ENCODE measurements around the gene GHR.

Gene GHR

GRCh38 chr5:42518595-42519221, 95.5 kb downstream of the GHR start:
- no peak for DNase-seq

DNA sequence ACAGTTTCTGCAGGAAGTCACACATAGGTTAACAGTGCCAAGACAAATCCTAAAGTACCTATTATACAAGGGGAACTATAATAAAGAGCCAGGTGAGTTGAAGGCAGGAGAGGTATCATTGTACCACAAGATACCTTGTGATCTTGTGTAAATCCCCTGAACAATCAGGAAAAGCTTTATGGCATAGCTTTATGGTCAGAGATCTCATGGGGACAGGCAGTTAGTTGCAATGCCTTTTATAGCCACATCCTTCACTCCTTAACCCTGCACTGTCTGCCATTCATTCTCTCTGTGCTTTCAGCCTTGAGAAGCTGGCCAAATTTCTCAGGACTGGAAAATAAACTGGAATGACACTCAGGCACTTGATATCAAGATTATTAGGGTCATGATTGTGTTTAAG, 97.0 kb downstream of the GHR start:
- DNase-seq: no peak

DNA sequence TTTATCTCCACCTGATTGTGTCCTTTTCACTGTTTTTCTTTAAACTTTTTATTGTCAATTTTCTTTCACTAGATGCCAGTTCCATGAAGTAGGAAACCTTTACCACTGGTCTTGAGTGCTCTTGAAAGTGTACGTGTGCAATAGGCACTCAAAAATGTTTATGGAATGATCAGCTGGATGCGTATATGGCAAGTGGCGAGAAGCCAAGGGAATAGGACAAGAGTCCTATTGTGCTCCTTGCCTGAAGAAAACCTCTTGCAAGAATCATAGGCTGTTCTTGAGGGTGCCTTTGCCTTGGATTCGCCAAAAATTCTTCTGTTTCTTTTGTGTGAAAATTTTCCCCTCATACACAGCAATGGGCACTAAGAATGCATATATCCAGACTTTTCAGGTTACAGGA, 97.7 kb downstream of the GHR start:
- no peak for DNase-seq

GRCh38 chr5:42521406-42521805, 98.2 kb downstream of the GHR start:
- DNase-seq: no peak

GRCh38 chr5:42522783-42523182, 99.5 kb downstream of the GHR start:
- DNase-seq: no peak

- DNase-seq: no peak
Observed at GRCh38 chr5:42526179-42526578, 102.9 kb downstream of the GHR start.

GRCh38 chr5:42531611-42532010, 108.4 kb downstream of the GHR start:
- DNase-seq: no peak

DNA sequence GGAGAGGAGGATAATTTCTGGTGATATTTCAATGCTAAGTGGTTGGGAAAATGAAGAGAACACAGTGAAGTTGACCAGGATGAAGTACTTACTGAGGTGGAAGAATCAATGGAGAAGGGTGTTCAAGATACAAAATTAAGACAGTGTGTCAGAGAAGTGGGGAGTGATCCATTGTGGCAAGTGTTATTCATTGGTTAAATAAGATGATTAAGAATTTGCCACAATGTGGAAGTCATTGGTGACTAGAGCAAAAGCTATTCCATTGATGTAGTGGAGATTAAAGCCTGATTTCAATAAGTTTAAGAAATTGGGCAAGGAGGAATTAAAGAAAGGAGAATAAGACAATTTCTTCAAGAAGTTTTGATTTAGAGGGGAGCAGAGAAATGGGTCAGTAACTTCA, 118.9 kb downstream of the GHR start:
- DNase-seq: no peak

DNA sequence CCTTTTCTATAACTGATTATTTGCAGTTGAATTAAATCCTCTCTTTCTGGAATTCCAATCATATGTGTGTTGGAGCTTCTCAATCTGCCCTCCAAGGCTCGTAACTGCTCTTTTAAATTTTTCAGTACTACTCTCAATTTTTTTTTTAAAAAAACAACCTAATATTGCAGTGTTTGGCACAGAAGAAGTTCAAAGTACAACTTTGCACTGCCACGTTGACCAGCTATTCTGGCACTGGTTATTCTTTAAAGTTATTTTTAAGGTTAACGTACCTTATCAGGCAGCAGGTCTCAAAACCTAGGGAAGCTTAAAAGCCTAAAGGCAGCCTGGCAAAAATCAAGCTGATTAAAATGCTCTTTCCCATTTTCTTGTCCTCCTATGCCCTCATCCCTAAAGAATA, 120.5 kb downstream of the GHR start:
- DNase-seq: no peak

- no peak for DNase-seq
Observed at GRCh38 chr5:42545038-42545437, 121.8 kb downstream of the GHR start.

DNA sequence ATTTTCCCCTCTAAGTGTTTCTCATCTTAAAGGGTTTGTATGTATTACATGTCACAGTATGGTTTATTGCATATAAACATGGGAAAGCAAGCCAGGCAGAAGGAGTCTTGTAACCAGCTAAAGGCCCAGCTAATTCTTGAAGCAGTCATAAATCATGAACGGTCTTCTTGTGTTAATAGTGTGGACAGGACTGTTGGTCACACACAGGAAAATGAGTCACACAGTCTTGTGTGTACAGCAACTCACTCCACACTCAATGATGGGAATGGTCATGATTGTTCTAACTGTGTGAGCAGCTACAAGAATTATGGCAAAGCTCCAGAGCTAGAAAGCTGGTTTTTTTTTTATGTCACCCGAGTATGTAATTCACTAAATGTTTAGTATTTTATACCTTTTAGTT, 123.9 kb downstream of the GHR start:
- DNase-seq: no peak

- no peak for DNase-seq
Observed at GRCh38 chr5:42547894-42548293, 124.7 kb downstream of the GHR start.

DNA sequence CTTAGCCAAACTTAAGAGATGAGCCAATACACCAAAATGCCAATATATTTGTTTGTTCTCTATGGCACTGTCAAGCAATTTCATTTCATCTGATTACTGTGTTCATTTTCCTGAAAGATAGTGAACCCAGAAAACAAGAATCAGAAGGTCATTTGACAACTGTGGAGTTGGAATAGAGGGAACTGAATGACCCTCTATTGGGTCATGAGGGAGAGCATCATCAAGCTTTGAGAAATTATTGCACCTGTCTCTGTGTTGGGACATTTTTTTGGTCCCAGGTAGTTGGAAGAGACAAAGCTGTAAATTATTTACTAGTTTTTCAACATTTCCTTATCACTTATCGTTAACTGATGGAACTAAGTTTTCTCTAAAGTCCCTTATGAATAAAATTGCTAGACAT, 129.4 kb downstream of the GHR start:
- no peak for DNase-seq

- DNase-seq: no peak
Observed at GRCh38 chr5:42553461-42553860, 130.2 kb downstream of the GHR start.

DNA sequence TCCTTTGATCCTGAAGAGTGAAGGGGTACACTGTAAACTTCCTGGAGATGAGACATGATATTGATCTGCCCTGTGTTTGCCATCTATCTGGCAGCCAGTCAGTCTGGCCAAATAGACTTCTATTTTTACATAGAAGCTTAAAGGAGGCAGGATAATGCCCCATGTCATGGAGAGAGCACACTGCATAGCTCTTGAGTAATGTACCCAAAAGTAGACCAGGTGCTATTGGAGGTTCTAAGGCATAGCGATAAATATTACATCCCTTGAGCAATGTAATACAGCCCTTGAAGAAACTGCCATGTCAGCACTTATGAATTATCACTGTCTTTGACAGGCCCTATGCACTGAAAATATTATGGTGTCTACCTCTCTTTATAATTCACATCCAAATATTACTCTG, 131.8 kb downstream of the GHR start:
- no peak for DNase-seq

DNA sequence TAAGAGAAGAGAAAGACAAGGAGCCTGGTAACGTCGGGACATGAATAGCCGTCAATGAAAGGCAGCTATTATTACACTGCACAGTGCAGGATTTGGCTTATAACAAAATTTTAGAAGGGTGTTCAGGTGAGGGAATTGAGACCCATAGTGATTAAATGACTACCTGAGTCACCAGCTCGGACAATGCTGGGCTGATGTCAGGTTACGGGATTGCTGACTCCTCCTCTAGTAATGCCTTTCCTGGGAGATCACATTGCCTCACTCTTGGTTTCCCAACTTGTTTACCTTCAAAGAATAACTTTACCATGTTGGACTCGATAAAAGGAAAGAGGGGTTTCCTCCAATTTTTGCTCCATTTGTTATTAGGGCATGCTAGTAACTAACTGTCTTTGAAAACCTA, 132.6 kb downstream of the GHR start:
- DNase-seq: no peak

GRCh38 chr5:42557689-42558088, 134.4 kb downstream of the GHR start:
- DNase-seq: no peak

DNA sequence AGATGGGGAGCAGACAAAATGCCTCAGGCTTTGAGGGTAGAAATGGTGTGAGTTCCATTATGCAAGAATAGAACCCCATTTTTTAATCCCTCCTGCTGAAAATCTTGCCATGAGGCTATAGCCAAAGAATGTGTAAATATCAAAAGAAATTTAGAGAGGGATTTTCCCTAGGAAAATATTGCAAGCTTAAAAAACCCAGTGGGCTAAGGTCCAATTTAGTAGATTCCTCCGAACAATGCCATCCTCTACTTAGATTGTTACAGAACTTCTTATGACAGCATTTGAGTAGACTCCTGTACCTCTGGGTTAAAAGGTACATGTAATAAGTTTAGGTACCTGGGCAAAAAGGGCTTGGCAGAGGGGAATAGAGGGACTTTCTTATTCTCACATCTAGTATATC, 138.4 kb downstream of the GHR start:
- no peak for DNase-seq

GRCh38 chr5:42564689-42565356, 141.6 kb downstream of the GHR start:
- no peak for DNase-seq

DNA sequence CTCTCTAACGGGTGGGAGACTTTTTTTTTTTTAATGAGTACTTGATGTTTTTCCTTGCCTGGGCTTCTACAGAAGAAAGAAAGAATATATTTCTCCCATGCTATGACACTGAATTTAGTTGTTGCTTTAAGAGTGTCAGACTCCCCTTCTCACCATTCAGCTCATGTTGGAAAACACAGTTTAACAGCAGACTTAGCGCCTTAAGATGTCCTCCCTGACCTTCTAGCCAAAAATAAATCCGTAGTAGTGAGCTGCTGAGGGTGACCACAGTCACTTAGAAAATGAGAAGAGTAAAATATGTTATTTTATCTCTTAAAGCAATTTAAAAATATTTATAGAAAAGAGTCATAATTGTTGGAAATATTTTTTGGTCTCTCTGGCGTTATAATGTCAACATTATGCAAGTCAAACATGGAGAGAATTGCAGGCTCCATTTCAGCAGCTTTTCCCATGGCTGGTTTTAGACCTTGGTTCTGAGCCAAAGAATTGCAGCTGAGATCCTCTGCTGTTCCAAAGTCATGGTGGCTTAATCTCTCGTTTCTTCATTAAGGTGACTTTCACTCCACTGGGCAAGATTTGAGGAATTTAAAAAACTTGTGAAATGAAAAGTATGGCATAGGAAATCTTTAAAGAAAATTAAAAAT, 143.5 kb downstream of the GHR start:
- no peak for DNase-seq

DNA sequence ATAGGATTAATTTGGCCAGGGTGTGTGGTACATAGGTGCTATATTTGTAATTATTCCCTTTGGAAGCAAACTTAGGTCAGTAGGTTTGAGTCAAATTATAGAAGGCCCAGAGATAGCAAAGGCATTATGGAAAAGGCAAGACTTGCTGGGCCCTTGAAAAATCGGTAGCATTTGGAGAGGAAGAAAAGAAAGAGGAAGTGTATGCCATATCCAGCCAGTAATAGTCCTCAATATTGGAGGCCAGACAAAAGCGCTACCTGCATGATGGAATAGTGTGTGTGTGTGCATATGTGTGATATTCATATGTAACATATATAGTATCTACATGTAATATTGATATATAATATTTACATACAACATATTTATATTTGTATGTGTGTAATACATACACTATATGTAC, 146.1 kb downstream of the GHR start:
- no peak for DNase-seq

- no peak for DNase-seq
Observed at GRCh38 chr5:42569953-42570548, 146.8 kb downstream of the GHR start.

DNA sequence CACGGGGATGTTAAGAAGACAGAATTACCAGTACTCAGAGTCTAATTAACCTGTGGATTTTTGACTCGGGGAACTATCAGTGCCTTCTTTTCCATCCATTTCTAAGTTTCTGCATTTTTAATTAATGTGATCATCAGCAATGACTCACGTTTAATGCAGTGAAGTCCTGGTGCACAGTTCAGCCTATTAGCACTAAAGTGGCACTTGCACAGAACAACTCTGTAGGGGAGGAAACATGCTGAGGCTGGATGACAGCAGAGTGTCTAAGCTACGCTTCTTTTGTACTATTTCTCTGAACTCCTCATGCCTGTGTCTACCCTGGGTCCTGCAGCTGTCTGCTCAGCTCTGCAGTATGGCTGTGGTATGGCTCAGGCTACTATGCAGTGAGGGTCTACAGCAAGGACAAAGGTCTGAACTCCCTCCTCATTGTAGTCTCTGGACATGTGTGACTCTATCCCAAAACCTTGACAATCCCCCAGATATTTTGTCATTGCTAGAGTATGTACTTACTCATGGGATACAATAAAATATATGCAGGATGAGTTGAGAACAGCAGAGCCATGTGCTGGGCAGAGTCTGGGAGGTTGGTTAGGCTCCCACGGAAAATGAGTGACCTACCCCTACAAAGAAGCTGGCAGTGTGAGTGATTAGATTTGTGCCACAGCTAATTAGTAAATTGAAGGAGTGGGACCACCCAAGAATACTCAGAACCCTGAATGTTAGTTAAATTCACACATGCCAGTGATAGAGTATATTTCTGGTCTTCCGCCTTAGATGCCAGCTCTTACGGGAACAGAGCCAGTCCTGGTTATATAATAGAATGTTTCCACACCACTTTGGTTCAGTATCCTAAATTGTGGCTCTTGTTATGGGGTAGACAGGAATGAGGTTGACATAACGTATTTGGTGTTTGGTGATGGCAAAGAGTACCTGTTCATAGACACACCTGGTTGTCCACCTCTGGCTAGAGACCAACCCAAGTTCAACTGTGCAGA, 148.0 kb downstream of the GHR start:
- DNase-seq: no peak

All from NCI-H1436 treated with DMSO at 0.1 percent for 48 hours (cell line).